RWPE2 (cell line): ENCODE data around the gene APP.

ENCODE experiments used
- ATAC-seq: fragments of 200-7000 bp; cut with Tn5 transposase; 3 replicates; pipeline ENCODE4 v1.9.1; 2021; ENCODE audit warnings: low read depth
- DNase-seq: peaks from one replicate; pipeline ENCODE4 v3.0.0-alpha.2; 2020; ENCODE audit warnings: low spot score
- H3K27ac ChIP-seq: fragments of 450-650 bp; 2 replicates; pipeline ENCODE4 v1.5.1; 2017; ENCODE audit warnings: mild to moderate bottlenecking; ENCODE audit not compliant: poor library complexity, severe bottlenecking
- H3K27me3 ChIP-seq: fragments of 250-450 bp; sonication (Bioruptor Pico); 2 replicates; pipeline ENCODE4 v1.5.1; 2021; ENCODE audit warnings: mild to moderate bottlenecking, moderate library complexity; ENCODE audit not compliant: insufficient read depth, poor library complexity, severe bottlenecking
- H3K36me3 ChIP-seq: fragments of 250-450 bp; sonication (Bioruptor Pico); 2 replicates; pipeline ENCODE4 v1.5.1; 2020; ENCODE audit warnings: low read depth, mild to moderate bottlenecking, moderate library complexity
- H3K4me1 ChIP-seq: fragments of 250-450 bp; sonication (Bioruptor Pico); 2 replicates; pipeline ENCODE4 v1.5.1; 2021; ENCODE audit warnings: mild to moderate bottlenecking, moderate library complexity; ENCODE audit not compliant: insufficient read depth, poor library complexity, severe bottlenecking
- H3K4me3 ChIP-seq: fragments of 250-450 bp; sonication (Bioruptor Pico); 2 replicates; pipeline ENCODE4 v1.5.1; 2021; ENCODE audit warnings: mild to moderate bottlenecking, moderate library complexity; ENCODE audit not compliant: severe bottlenecking
- H3K9me3 ChIP-seq: fragments of 250-450 bp; sonication (Bioruptor Pico); 2 replicates; pipeline ENCODE4 v1.5.1; 2021; ENCODE audit warnings: mild to moderate bottlenecking, moderate library complexity; ENCODE audit not compliant: severe bottlenecking
- CTCF ChIP-seq: fragments of 450-650 bp; IDR thresholded peaks from one replicate; pipeline ENCODE4 v1.5.1; 2017; ENCODE audit warnings: mild to moderate bottlenecking, moderate library complexity; ENCODE audit not compliant: poor library complexity, severe bottlenecking

Gene APP

DNA sequence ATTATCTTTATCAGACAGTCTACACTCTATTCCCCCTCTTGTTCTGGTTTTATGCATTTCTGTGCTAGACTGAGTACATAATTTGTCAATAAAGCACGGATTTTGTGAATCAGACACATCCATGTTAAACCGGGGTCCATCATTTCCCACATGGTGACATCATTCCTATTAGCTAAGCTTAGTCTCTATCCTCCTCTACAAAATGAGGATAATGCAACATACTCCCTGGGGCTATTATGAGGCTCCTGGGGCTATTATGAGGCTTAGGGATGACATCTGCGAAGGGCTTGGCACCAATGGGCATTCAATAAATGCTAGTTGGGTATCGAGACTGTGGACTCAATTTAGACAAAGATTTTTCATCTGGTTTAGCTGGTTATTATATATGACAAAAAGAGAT, 25.1 kb upstream of the APP start:
- no peaks in the 10 kb centered on the region for H3K27me3 ChIP-seq
- H3K36me3 ChIP-seq: no peaks in the 10 kb centered on the region
- ATAC-seq (no peak), DNase-seq (no peak)
- peaks cover 15% of the 10 kb centered on the region for H3K4me1 ChIP-seq
- no peak for TF ChIP-seq CTCF
- H3K4me3 ChIP-seq: no peak overlapping the region
- H3K9me3 ChIP-seq: no peaks in the 10 kb centered on the region
- H3K27ac ChIP-seq: no peak overlapping the region

- Histone ChIP-seq H3K4me3 (no peak overlapping the region), H3K9me3 (no peaks in the 10 kb centered on the region), H3K36me3 (no peaks in the 10 kb centered on the region), H3K27me3 (no peaks in the 10 kb centered on the region), H3K27ac (no peak overlapping the region), H3K4me1 (peaks cover 10% of the 10 kb centered on the region)
- DNase-seq (no peak), ATAC-seq (no peak)
- TF ChIP-seq CTCF: no peak
Measured at GRCh38 chr21:26194811-26195251, 24.3 kb upstream of the APP start.

GRCh38 chr21:26194326-26194725, 23.8 kb upstream of the APP start:
- no peak for TF ChIP-seq CTCF
- H3K27ac ChIP-seq: no peak overlapping the region
- DNase-seq (no peak), ATAC-seq (no peak)
- H3K4me1 ChIP-seq: peaks cover 7% of the 10 kb centered on the region
- H3K27me3 ChIP-seq: no peaks in the 10 kb centered on the region
- no peaks in the 10 kb centered on the region for H3K9me3 ChIP-seq
- no peak overlapping the region for H3K4me3 ChIP-seq
- H3K36me3 ChIP-seq: no peaks in the 10 kb centered on the region

- Histone ChIP-seq H3K9me3 (no peaks in the 10 kb centered on the region), H3K27me3 (no peaks in the 10 kb centered on the region), H3K36me3 (no peaks in the 10 kb centered on the region), H3K4me3 (no peak overlapping the region), H3K4me1 (no peaks in the 10 kb centered on the region), H3K27ac (no peak overlapping the region)
- DNase-seq: no peak
- ATAC-seq: no peak
- TF ChIP-seq CTCF: no peak
Measured at GRCh38 chr21:26191609-26192008, 21.0 kb upstream of the APP start.

- H3K4me3 ChIP-seq: no peak overlapping the region
- TF ChIP-seq CTCF: no peak
Measured at GRCh38 chr21:26188422-26188821, 17.9 kb upstream of the APP start.

More at GRCh38 chr21:26188422-26188821, 17.9 kb upstream of the APP start:
- H3K4me1 ChIP-seq: no peaks in the 10 kb centered on the region
- H3K36me3 ChIP-seq: no peaks in the 10 kb centered on the region
- H3K9me3 ChIP-seq: no peaks in the 10 kb centered on the region
- H3K27me3 ChIP-seq: no peaks in the 10 kb centered on the region
- ATAC-seq (no peak), DNase-seq (no peak)
- H3K27ac ChIP-seq: no peak overlapping the region
